HEK293 (cell line): ENCODE results near the gene APLP2.

Experiments used
- CTCF ChIA-PET: fragments of 350-600 bp; formaldehyde crosslinking; extraction: SDS; loops from one replicate; lab custom pipeline; 2021; ENCODE audit warnings: antibody characterized with exemption; lab: Yijun Ruan, JAX
- POLR2A ChIA-PET: fragments of 300-600 bp; formaldehyde crosslinking; extraction: SDS; loops from one replicate; lab custom pipeline; 2020; ENCODE audit warnings: antibody characterized with exemption, inconsistent platforms; lab: Yijun Ruan, JAX
- H3K27ac ChIP-seq: fragments of 200-500 bp; sonication (Bioruptor generic); 2 replicates; pipeline ENCODE4 v1.5.1; 2014; ENCODE audit warnings: low read depth, low read length, control low read depth, inconsistent platforms; ENCODE audit errors: extremely low read depth
- H3K36me3 ChIP-seq, 2 experiments: fragments of 200-500 bp in 1 of 2; sonication (Bioruptor generic) in 1 of 2; 1 replicate in 1 of 2; 2 replicates in 1 of 2; pipeline ENCODE4 v1.5.1; 2014 to 2017; ENCODE audit warnings: inconsistent platforms in 2 of 2, low read length in 2 of 2; ENCODE audit not compliant: control insufficient read depth in 2 of 2, insufficient read depth in 1 of 2
- H3K4me1 ChIP-seq: fragments of 200-500 bp; sonication (Bioruptor generic); 2 replicates; pipeline ENCODE4 v1.5.1; 2014; ENCODE audit warnings: mild to moderate bottlenecking, low read length, inconsistent platforms; ENCODE audit not compliant: control insufficient read depth, insufficient read depth
- H3K4me3 ChIP-seq: 2 replicates; pipeline ENCODE4 v1.5.1; 2011; ENCODE audit warnings: low read depth, mild to moderate bottlenecking, control low read depth, low read length, moderate library complexity
- H3K9me3 ChIP-seq: fragments of 200-500 bp; sonication (Bioruptor generic); 2 replicates; pipeline ENCODE4 v1.5.1; 2014; ENCODE audit warnings: low read depth, low read length, inconsistent platforms; ENCODE audit not compliant: control insufficient read depth, insufficient read depth
- CTCF ChIP-seq: fragments of 450-650 bp; formaldehyde crosslinking; IDR thresholded peaks from 2 replicates; pipeline ENCODE4 v1.5.1; 2016; ENCODE audit warnings: missing biosample characterization, missing genetic modification characterization
- KLF1 ChIP-seq: fragments of 450-650 bp; formaldehyde crosslinking; IDR thresholded peaks from 2 replicates; pipeline ENCODE4 v1.5.1; 2016; ENCODE audit warnings: missing biosample characterization, missing genetic modification characterization
- PRDM1 ChIP-seq: fragments of 450-650 bp; formaldehyde crosslinking; IDR thresholded peaks from 2 replicates; pipeline ENCODE4; 2016; ENCODE audit warnings: missing biosample characterization, missing genetic modification characterization
- SCRT1 ChIP-seq: fragments of 450-650 bp; formaldehyde crosslinking; IDR thresholded peaks from 2 replicates; pipeline ENCODE4 v1.5.1; 2016; ENCODE audit warnings: missing biosample characterization, missing genetic modification characterization, borderline replicate concordance
- YY2 ChIP-seq: fragments of 450-650 bp; formaldehyde crosslinking; IDR thresholded peaks from 2 replicates; pipeline ENCODE4 v1.5.1; 2016; ENCODE audit warnings: missing biosample characterization, missing genetic modification characterization
- ZBTB1 ChIP-seq: fragments of 450-650 bp; formaldehyde crosslinking; IDR thresholded peaks from 2 replicates; pipeline ENCODE4 v1.5.1; 2016; ENCODE audit warnings: missing biosample characterization, missing genetic modification characterization
- ZFP41 ChIP-seq: fragments of 450-650 bp; formaldehyde crosslinking; IDR thresholded peaks from 2 replicates; pipeline ENCODE4 v1.5.1; 2016; ENCODE audit warnings: missing biosample characterization, missing genetic modification characterization, borderline replicate concordance
- ZNF112 ChIP-seq: fragments of 450-650 bp; formaldehyde crosslinking; IDR thresholded peaks from 2 replicates; pipeline ENCODE4 v1.5.0; 2017; ENCODE audit warnings: missing biosample characterization, missing genetic modification characterization
- ZNF16 ChIP-seq: fragments of 450-650 bp; formaldehyde crosslinking; IDR thresholded peaks from 2 replicates; pipeline ENCODE4 v1.5.1; 2016; ENCODE audit warnings: low read depth, missing biosample characterization, missing genetic modification characterization
- ZNF2 ChIP-seq: fragments of 450-650 bp; formaldehyde crosslinking; IDR thresholded peaks from 2 replicates; pipeline ENCODE4 v1.5.1; 2016; ENCODE audit warnings: missing biosample characterization, missing genetic modification characterization
- ZNF211 ChIP-seq: fragments of 450-650 bp; formaldehyde crosslinking; IDR thresholded peaks from 2 replicates; pipeline ENCODE4 v1.5.1; 2016; ENCODE audit warnings: low read depth, missing biosample characterization, missing genetic modification characterization
- ZNF221 ChIP-seq: fragments of 450-650 bp; formaldehyde crosslinking; IDR thresholded peaks from 2 replicates; pipeline ENCODE4 v1.5.1; 2017; ENCODE audit warnings: missing biosample characterization, missing genetic modification characterization, borderline replicate concordance
- ZNF302 ChIP-seq: fragments of 450-650 bp; formaldehyde crosslinking; IDR thresholded peaks from 2 replicates; pipeline ENCODE4 v1.5.1; 2016; ENCODE audit warnings: missing biosample characterization, missing genetic modification characterization, low read depth
- ZNF341 ChIP-seq: fragments of 450-650 bp; formaldehyde crosslinking; IDR thresholded peaks from 2 replicates; pipeline ENCODE4; 2016; ENCODE audit warnings: low read depth, missing biosample characterization, missing genetic modification characterization
- ZNF362 ChIP-seq: fragments of 450-650 bp; formaldehyde crosslinking; IDR thresholded peaks from 2 replicates; pipeline ENCODE4 v1.5.1; 2016; ENCODE audit warnings: missing biosample characterization, missing genetic modification characterization
- ZNF488 ChIP-seq: fragments of 450-650 bp; formaldehyde crosslinking; IDR thresholded peaks from 2 replicates; pipeline ENCODE4 v1.5.1; 2016; ENCODE audit warnings: missing biosample characterization, missing genetic modification characterization
- ZNF510 ChIP-seq: fragments of 450-650 bp; formaldehyde crosslinking; IDR thresholded peaks from 2 replicates; pipeline ENCODE4 v1.5.1; 2018; ENCODE audit warnings: mild to moderate bottlenecking, missing genetic modification characterization, missing biosample characterization; ENCODE audit not compliant: insufficient replicate concordance
- ZNF514 ChIP-seq: fragments of 450-650 bp; formaldehyde crosslinking; IDR thresholded peaks from 2 replicates; pipeline ENCODE4 v1.5.1; 2016; ENCODE audit warnings: missing biosample characterization, missing genetic modification characterization
- ZNF571 ChIP-seq: fragments of 450-650 bp; formaldehyde crosslinking; IDR thresholded peaks from 2 replicates; pipeline ENCODE4 v1.5.0; 2017; ENCODE audit warnings: missing biosample characterization, missing genetic modification characterization
- ZNF610 ChIP-seq: fragments of 450-650 bp; formaldehyde crosslinking; IDR thresholded peaks from 2 replicates; pipeline ENCODE4 v1.5.1; 2016; ENCODE audit warnings: missing biosample characterization, missing genetic modification characterization, borderline replicate concordance
- ZNF654 ChIP-seq: fragments of 450-650 bp; formaldehyde crosslinking; IDR thresholded peaks from 2 replicates; pipeline ENCODE4 v1.5.1; 2016; ENCODE audit warnings: low read depth, missing biosample characterization, missing genetic modification characterization
- ZNF830 ChIP-seq: fragments of 450-650 bp; IDR thresholded peaks from 2 replicates; pipeline ENCODE4 v1.5.0; 2018; ENCODE audit warnings: missing biosample characterization, missing genetic modification characterization, low read depth, mild to moderate bottlenecking, moderate library complexity
- ZXDB ChIP-seq: fragments of 450-650 bp; formaldehyde crosslinking; IDR thresholded peaks from 2 replicates; pipeline ENCODE4 v1.5.1; 2016; ENCODE audit warnings: missing biosample characterization, missing genetic modification characterization

The APLP2 gene

GRCh38 chr11:130031056-130031455 lies 38.6 kb upstream of the APLP2 start:
- Histone ChIP-seq H3K27ac (no peak overlapping the region), H3K4me3 (no peak overlapping the region), H3K4me1 (no peaks in the 10 kb centered on the region), H3K9me3 (no peaks in the 10 kb centered on the region), H3K36me3 (no peaks in the 10 kb centered on the region)
- ChIA-PET POLR2A (interaction anchor here (1.3 kb wide), 1 partner anchor 39 kb away, joined by 3 read pairs; the partner anchor contains the start of gene APLP2), CTCF (interaction anchor here (0.7 to 1.0 kb wide), 2 partner anchors 39 to 47 kb away, joined by 3 read pairs; no protein-coding TSS in a partner anchor)
- no peak for TF ChIP-seq ZNF610 (tag by site-specific recombination)
- no peak for TF ChIP-seq ZBTB1 (tag by site-specific recombination)
- no peak for TF ChIP-seq ZNF510 (tag by site-specific recombination)
- TF ChIP-seq ZNF514 (tag by site-specific recombination) = no peak
- TF ChIP-seq PRDM1 (tag by site-specific recombination) = no peak
- TF ChIP-seq ZNF654 (tag by site-specific recombination) = no peak
- TF ChIP-seq ZFP41 (tag by site-specific recombination) = no peak
- TF ChIP-seq SCRT1 = no peak
- TF ChIP-seq ZNF830 (tag by site-specific recombination) = no peak
- no peak for TF ChIP-seq ZNF221 (tag by site-specific recombination)
- no peak for TF ChIP-seq YY2 (tag by site-specific recombination)
- TF ChIP-seq ZNF112 (tag by site-specific recombination) = no peak
- TF ChIP-seq KLF1 (tag by site-specific recombination) = no peak
- TF ChIP-seq ZXDB (tag by site-specific recombination) = no peak
- TF ChIP-seq ZNF302 (tag by site-specific recombination) = no peak

GRCh38 chr11:130031945-130032344 lies 37.7 kb upstream of the APLP2 start:
- Histone ChIP-seq H3K4me3 (no peak overlapping the region), H3K36me3 (no peaks in the 10 kb centered on the region), H3K4me1 (no peaks in the 10 kb centered on the region), H3K9me3 (no peaks in the 10 kb centered on the region), H3K27ac (no peak overlapping the region)
- POLR2A ChIA-PET = interaction anchor here (1.3 kb wide), 1 partner anchor 38 kb away, joined by 3 read pairs; the partner anchor contains the start of gene APLP2
- TF ChIP-seq ZNF211 (tag by site-specific recombination) = no peak
- no peak for TF ChIP-seq ZNF2 (tag by site-specific recombination)
- no peak for TF ChIP-seq ZNF341
- TF ChIP-seq ZNF362 (tag by site-specific recombination) = no peak
- TF ChIP-seq ZNF488 (tag by site-specific recombination) = no peak
- no peak for TF ChIP-seq CTCF (tag by site-specific recombination)
- no peak for TF ChIP-seq ZNF16 (tag by site-specific recombination)
- TF ChIP-seq ZNF571 (tag by site-specific recombination) = no peak
- CTCF ChIA-PET = interaction anchor here (0.7 to 1.0 kb wide), 2 partner anchors 40 to 46 kb away, joined by 3 read pairs; no protein-coding TSS in a partner anchor
